ENCODE data around the gene TXNL4A.

The TXNL4A gene

DNA sequence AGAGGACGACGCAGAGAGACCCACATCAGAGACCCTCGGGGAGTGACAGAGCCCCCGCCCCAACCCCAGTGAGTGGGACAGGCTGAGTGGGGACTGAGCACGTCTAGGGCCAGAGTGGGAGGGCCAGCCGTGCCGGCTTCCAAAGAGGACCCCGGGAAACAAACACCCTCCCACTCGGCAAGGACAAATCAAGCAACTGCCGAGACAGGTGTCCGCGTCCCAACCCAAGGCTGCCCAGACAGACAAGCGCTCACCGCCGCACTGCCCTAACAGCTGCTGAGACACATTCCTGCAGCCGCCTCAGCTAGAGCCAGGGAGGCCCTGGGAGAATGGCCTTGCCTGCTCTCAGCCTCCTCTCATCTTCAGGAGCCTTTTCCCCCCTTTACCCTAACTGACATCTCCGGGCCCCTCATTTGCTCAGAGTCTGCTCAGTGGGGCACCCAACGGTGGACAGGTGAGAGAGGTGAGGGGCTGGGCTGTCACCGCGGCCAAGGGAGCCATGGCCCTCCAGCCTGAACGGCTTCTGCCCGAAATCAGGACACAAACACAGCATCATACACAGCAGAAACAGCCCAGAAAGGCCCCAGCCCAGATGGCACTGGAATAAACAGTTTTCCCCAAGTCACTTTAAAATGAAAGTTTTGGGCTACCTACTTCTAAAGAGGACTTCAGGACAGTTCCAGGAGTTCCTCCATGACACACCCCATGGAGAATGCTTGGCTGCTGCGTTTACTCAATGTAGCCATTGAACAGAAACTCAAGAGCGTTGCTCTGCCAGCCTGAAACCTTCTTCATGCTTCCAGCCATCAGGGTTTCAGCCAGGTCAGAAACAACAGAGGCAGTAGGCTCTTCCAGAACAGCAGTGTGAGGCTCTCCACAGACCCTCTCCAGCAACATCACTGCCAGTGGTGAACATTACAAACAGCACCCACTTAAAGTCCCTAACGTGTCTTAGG, 60.5 kb downstream of the TXNL4A start:
- TF ChIP-seq EZH2phosphoT487 (IDR thresholded peaks at IDR 0.05; ENCODE audit: borderline replicate concordance, low read length), result no peak
- TF ChIP-seq, protein P1, sequence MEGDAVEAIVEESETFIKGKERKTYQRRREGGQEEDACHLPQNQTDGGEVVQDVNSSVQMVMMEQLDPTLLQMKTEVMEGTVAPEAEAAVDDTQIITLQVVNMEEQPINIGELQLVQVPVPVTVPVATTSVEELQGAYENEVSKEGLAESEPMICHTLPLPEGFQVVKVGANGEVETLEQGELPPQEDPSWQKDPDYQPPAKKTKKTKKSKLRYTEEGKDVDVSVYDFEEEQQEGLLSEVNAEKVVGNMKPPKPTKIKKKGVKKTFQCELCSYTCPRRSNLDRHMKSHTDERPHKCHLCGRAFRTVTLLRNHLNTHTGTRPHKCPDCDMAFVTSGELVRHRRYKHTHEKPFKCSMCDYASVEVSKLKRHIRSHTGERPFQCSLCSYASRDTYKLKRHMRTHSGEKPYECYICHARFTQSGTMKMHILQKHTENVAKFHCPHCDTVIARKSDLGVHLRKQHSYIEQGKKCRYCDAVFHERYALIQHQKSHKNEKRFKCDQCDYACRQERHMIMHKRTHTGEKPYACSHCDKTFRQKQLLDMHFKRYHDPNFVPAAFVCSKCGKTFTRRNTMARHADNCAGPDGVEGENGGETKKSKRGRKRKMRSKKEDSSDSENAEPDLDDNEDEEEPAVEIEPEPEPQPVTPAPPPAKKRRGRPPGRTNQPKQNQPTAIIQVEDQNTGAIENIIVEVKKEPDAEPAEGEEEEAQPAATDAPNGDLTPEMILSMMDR (IDR thresholded peaks at IDR 0.05; ENCODE audit: low read depth, low read length, poor library complexity, severe bottlenecking), result no peak
- Histone ChIP-seq H3K4me3 (ENCODE audit: low read length) (no peak overlapping the region), H3F3A (ENCODE audit: control insufficient read depth, insufficient read depth) (no peaks in the 10 kb centered on the region), H3K4me2 (ENCODE audit: low read length) (no peak overlapping the region), H4K20me1 (ENCODE audit: control insufficient read depth, insufficient read depth, low read depth, low read length) (no peaks in the 10 kb centered on the region), H3K36me3 (ENCODE audit: control insufficient read depth, low read length) (peaks cover 36% of the 10 kb centered on the region), H3K9me3 (ENCODE audit: control insufficient read depth, insufficient read depth, low read length) (peaks cover 20% of the 10 kb centered on the region), H3K4me1 (ENCODE audit: control insufficient read depth, low read length) (no peaks in the 10 kb centered on the region), H3K27ac (ENCODE audit: low read depth, low read length) (no peak overlapping the region), H3K9me2 (replicated peaks; ENCODE audit: control insufficient read depth, low read length) (no peaks in the 10 kb centered on the region), H3K79me2 (ENCODE audit: control insufficient read depth, low read length) (peaks cover 54% of the 10 kb centered on the region), H3K27me3 (ENCODE audit: control insufficient read depth, low read length) (no peaks in the 10 kb centered on the region)

DNA sequence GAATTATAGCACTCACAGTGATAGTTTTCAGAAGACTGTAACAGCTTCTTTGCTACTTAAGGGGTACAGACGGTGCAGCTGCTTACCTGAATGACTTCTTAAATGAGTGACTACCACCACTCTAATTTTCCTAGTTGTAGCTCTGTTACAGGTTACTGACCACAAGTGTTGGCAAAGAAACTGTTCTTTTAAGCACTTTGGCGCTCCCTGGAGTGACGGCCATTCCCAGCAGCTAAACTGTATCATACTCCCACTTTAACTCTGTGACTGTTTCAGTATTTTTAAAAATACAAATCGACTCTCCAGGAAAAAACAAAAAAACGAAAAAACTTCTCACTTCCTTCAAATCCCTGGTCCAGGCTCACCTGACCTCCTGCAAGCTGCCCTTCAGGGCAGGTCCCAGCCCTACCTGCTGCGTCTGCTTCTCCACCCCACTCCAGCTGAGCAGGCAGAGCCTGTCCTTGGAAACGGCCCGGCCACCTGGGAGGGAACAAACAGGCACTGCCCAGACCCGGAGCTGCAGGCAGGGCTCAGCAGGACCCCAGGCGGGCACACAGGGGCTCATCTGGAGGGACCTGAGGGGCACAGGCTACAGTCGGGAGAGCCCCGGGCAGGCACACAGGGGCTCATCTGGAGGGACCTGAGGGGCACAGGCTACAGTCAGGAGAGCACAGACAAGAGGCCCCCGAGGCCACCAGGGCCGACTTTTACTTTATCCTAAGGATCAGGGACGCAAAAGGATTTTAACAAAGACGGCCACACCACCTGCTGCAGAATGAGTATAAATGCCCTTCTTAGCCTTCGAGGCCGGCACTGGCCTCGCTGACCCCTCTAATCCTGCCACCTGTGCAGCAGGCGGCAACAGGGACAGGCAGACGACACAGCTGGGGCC, 61.4 kb downstream of the TXNL4A start:
- Histone ChIP-seq H3K9me3 (ENCODE audit: control insufficient read depth, insufficient read depth, low read length) (peaks cover 20% of the 10 kb centered on the region), H3K36me3 (ENCODE audit: control insufficient read depth, low read length) (peaks cover 36% of the 10 kb centered on the region), H3K79me2 (ENCODE audit: control insufficient read depth, low read length) (peaks cover 48% of the 10 kb centered on the region), H3K4me2 (ENCODE audit: low read length) (no peak overlapping the region), H3K4me1 (ENCODE audit: control insufficient read depth, low read length) (no peaks in the 10 kb centered on the region), H3F3A (ENCODE audit: control insufficient read depth, insufficient read depth) (no peaks in the 10 kb centered on the region), H3K9me2 (replicated peaks; ENCODE audit: control insufficient read depth, low read length) (no peaks in the 10 kb centered on the region), H3K27ac (ENCODE audit: low read depth, low read length) (no peak overlapping the region), H3K27me3 (ENCODE audit: control insufficient read depth, low read length) (no peaks in the 10 kb centered on the region), H4K20me1 (ENCODE audit: control insufficient read depth, insufficient read depth, low read depth, low read length) (no peaks in the 10 kb centered on the region), H3K4me3 (ENCODE audit: low read length) (no peak overlapping the region)
- TF ChIP-seq, protein P1 (IDR thresholded peaks at IDR 0.05; ENCODE audit: low read depth, low read length, poor library complexity, severe bottlenecking), result no peak
- TF ChIP-seq EZH2phosphoT487 (IDR thresholded peaks at IDR 0.05; ENCODE audit: borderline replicate concordance, low read length), result no peak

DNA sequence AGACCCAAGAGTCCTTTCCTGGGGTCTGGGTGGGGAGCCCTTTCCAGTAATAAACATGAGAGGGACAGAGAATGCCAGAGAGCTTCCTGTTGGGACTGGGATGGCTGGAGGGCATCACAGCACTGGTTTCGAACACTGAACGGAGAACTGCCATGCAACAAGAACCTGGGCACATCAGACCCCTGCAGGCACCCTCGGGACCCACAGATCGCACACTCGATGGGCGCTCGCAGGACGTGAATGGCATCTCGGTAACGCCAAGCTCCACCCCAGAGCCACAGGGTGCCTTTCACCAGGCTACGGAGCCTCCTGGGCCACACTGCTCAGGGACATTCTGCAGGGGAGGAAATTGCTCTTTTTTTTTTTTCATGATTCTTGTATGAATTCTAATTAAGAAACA, 62.1 kb downstream of the TXNL4A start:
- Histone ChIP-seq H3K9me3 (ENCODE audit: control insufficient read depth, insufficient read depth, low read length) (peaks cover 15% of the 10 kb centered on the region), H3K4me2 (ENCODE audit: low read length) (no peak overlapping the region), H3K4me1 (ENCODE audit: control insufficient read depth, low read length) (no peaks in the 10 kb centered on the region), H3K4me3 (ENCODE audit: low read length) (no peak overlapping the region), H3K79me2 (ENCODE audit: control insufficient read depth, low read length) (peaks cover 44% of the 10 kb centered on the region), H3F3A (ENCODE audit: control insufficient read depth, insufficient read depth) (no peaks in the 10 kb centered on the region), H4K20me1 (ENCODE audit: control insufficient read depth, insufficient read depth, low read depth, low read length) (no peaks in the 10 kb centered on the region), H3K27ac (ENCODE audit: low read depth, low read length) (no peak overlapping the region), H3K9me2 (replicated peaks; ENCODE audit: control insufficient read depth, low read length) (no peaks in the 10 kb centered on the region), H3K36me3 (ENCODE audit: control insufficient read depth, low read length) (peaks cover 33% of the 10 kb centered on the region), H3K27me3 (ENCODE audit: control insufficient read depth, low read length) (no peaks in the 10 kb centered on the region)
- no peak for TF ChIP-seq EZH2phosphoT487 (IDR thresholded peaks at IDR 0.05; ENCODE audit: borderline replicate concordance, low read length)
- TF ChIP-seq, protein P1 (IDR thresholded peaks at IDR 0.05; ENCODE audit: low read depth, low read length, poor library complexity, severe bottlenecking), result no peak
